ENCODE data around the gene KIAA1755.

GRCh38 chr20:38207621-38208020 lies 52.9 kb downstream of the KIAA1755 start:
- TF ChIP-seq CTCF (IDR thresholded peaks at IDR 0.05 in 4 of 5, conservative IDR thresholded peaks at IDR 0.05 in 1 of 5) = no peak
- no peak for TF ChIP-seq POLR2A (IDR thresholded peaks at IDR 0.05)

Data from gastrocnemius medialis (tissue), 4 donors.